IPS-15b (cell line): ENCODE measurements around the gene SLC25A45.

Source experiments
- H3K27me3 ChIP-seq: one replicate; pipeline ENCODE4 v1.6.1; 2013; ENCODE audit warnings: low read length; ENCODE audit not compliant: control insufficient read depth, insufficient read depth
- H3K36me3 ChIP-seq: one replicate; pipeline ENCODE4 v1.6.1; 2013; ENCODE audit warnings: low read length; ENCODE audit not compliant: control insufficient read depth, insufficient read depth
- H3K4me1 ChIP-seq: one replicate; pipeline ENCODE4 v1.6.1; 2013; ENCODE audit warnings: mild to moderate bottlenecking, low read length; ENCODE audit not compliant: control insufficient read depth, insufficient read depth
- H3K4me3 ChIP-seq: one replicate; pipeline ENCODE4 v1.5.1; 2013; ENCODE audit warnings: low read depth, low read length
- H3K9ac ChIP-seq: one replicate; pipeline ENCODE4 v1.6.1; 2013; ENCODE audit warnings: low read depth, mild to moderate bottlenecking, low read length
- H3K9me3 ChIP-seq: one replicate; pipeline ENCODE4 v1.6.1; 2013; ENCODE audit warnings: mild to moderate bottlenecking, low read length; ENCODE audit not compliant: control insufficient read depth, insufficient read depth

The SLC25A45 gene

GRCh38 chr11:65425105-65425970 is 42.9 kb upstream of the SLC25A45 start:
- H3K9me3 ChIP-seq: no peaks in the 10 kb centered on the region
- H3K27me3 ChIP-seq: no peaks in the 10 kb centered on the region
- H3K36me3 ChIP-seq: no peaks in the 10 kb centered on the region
- H3K9ac ChIP-seq: peak overlapping the region; percentile 18
- peak overlapping the region; percentile 78 for H3K4me3 ChIP-seq
- H3K4me1 ChIP-seq: peaks cover 21% of the 10 kb centered on the region

- Histone ChIP-seq H3K4me3 (peak overlapping the region; percentile 78), H3K27me3 (no peaks in the 10 kb centered on the region), H3K9ac (peak overlapping the region; percentile 95), H3K36me3 (no peaks in the 10 kb centered on the region), H3K9me3 (no peaks in the 10 kb centered on the region), H3K4me1 (peaks cover 21% of the 10 kb centered on the region)
Measured at GRCh38 chr11:65424205-65425104, 42.0 kb upstream of the SLC25A45 start.

- H3K4me3 ChIP-seq: peak overlapping the region; percentile 78
- no peaks in the 10 kb centered on the region for H3K27me3 ChIP-seq
- no peaks in the 10 kb centered on the region for H3K36me3 ChIP-seq
- H3K4me1 ChIP-seq: peaks cover 27% of the 10 kb centered on the region
- no peaks in the 10 kb centered on the region for H3K9me3 ChIP-seq
- H3K9ac ChIP-seq: peak overlapping the region; percentile 95
Measured at GRCh38 chr11:65423516-65424204, 41.2 kb upstream of the SLC25A45 start.

GRCh38 chr11:65422633-65423515 is 40.4 kb upstream of the SLC25A45 start, which contains the start of gene NEAT1:
Gene NEAT1 (plus strand): TSS chr11:65422798.
- H3K4me3 ChIP-seq: peak within 1 kb of the TSS; percentile 78
- no peaks in the 10 kb centered on the region for H3K27me3 ChIP-seq
- H3K36me3 ChIP-seq: no peaks in the 10 kb centered on the region
- peak within 1 kb of the TSS; percentile 95 for H3K9ac ChIP-seq
- H3K4me1 ChIP-seq: peaks cover 28% of the 10 kb centered on the region
- no peaks in the 10 kb centered on the region for H3K9me3 ChIP-seq

- H3K9me3 ChIP-seq: no peaks in the 10 kb centered on the region
- H3K27me3 ChIP-seq: no peaks in the 10 kb centered on the region
- H3K4me3 ChIP-seq: peak overlapping the region; percentile 78
- H3K9ac ChIP-seq: peak overlapping the region; percentile 95
- peaks cover 28% of the 10 kb centered on the region for H3K4me1 ChIP-seq
- no peaks in the 10 kb centered on the region for H3K36me3 ChIP-seq
Measured at GRCh38 chr11:65421794-65422632, 39.6 kb upstream of the SLC25A45 start.

- Histone ChIP-seq H3K9ac (peak overlapping the region; percentile 74), H3K9me3 (no peaks in the 10 kb centered on the region), H3K36me3 (no peaks in the 10 kb centered on the region), H3K27me3 (no peaks in the 10 kb centered on the region), H3K4me1 (peaks cover 25% of the 10 kb centered on the region), H3K4me3 (peak overlapping the region; percentile 54)
Measured at GRCh38 chr11:65420979-65421793, 38.7 kb upstream of the SLC25A45 start.

- H3K27me3 ChIP-seq: no peaks in the 10 kb centered on the region
- H3K9ac ChIP-seq: peak overlapping the region; percentile 51
- no peaks in the 10 kb centered on the region for H3K36me3 ChIP-seq
- H3K9me3 ChIP-seq: no peaks in the 10 kb centered on the region
- H3K4me1 ChIP-seq: peaks cover 31% of the 10 kb centered on the region
- peak overlapping the region; percentile 6 for H3K4me3 ChIP-seq
Measured at GRCh38 chr11:65420506-65420905, 38.1 kb upstream of the SLC25A45 start.

- Histone ChIP-seq H3K9ac (peak overlapping the region; percentile 51), H3K27me3 (no peaks in the 10 kb centered on the region), H3K9me3 (no peaks in the 10 kb centered on the region), H3K4me3 (peak overlapping the region; percentile 6), H3K36me3 (no peaks in the 10 kb centered on the region), H3K4me1 (peaks cover 31% of the 10 kb centered on the region)
Measured at GRCh38 chr11:65419772-65420481, 37.5 kb upstream of the SLC25A45 start.

- H3K4me1 ChIP-seq: peaks cover 31% of the 10 kb centered on the region
- H3K9ac ChIP-seq: peak overlapping the region; percentile 94
- H3K36me3 ChIP-seq: no peaks in the 10 kb centered on the region
- no peaks in the 10 kb centered on the region for H3K27me3 ChIP-seq
- peak overlapping the region; percentile 52 for H3K4me3 ChIP-seq
- no peaks in the 10 kb centered on the region for H3K9me3 ChIP-seq
Measured at GRCh38 chr11:65419460-65419771, 37.0 kb upstream of the SLC25A45 start.
